Measurements from ENCODE around the gene MIOS. TPM values are rescaled to one million over a fixed set of nuclear protein-coding genes. Genes with fewer than 3 reads are reported as not detected.

The MIOS gene
- total RNA-seq, 1 donor from 2014 or later: 24.9 TPM

GRCh38 chr7:7570584-7570983 is 3.9 kb downstream of the MIOS start:
- ATAC-seq (no peak), DNase-seq (ENCODE audit: missing footprints) (no peak)
- intact Hi-C loops (cut with DNase I): no loop called here

DNA sequence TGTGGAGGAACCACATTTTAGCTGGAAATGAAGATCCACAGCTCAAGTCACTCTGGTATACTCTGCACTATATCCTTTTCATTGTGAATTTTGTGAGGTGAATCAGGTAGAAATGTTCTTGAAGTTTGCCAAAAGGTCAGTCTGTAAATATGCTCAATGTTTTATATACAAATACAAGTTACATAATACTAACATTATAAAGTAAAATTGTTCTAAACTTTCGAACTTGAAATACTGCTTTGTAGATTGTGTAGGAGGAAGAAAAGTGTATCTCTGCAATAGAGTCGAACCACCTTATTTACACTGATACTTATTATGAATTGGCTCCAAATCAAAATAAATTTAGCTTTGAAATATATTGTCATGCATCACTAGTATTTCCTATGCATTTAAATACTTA is 7.0 kb downstream of the MIOS start:
- no peak for DNase-seq (ENCODE audit: missing footprints)
- no peak for ATAC-seq
- intact Hi-C loops (cut with DNase I): no loop called here

DNA sequence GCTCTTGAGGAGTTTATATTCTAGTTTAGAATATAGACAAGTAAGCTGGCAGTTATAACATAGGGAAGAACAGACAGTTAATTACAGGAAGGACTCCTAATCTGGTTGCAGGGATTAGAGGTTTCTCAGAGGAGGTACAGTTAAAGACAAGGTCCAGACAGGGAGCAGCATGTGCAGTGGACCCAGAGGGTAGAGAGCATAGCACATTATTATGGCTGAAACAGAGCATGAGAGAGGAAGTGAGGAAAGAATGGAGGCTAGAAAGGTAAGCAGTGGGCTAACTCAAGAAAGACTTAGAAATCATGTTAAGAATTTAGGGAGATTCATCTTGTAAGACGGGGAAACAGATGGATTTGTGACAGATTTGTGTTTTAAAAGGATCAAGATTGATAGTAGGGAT is 9.7 kb downstream of the MIOS start:
- intact Hi-C loops (cut with DNase I): no loop called here
- no peak for ATAC-seq
- DNase-seq (ENCODE audit: missing footprints): no peak

- ATAC-seq (no peak), DNase-seq (ENCODE audit: missing footprints) (no peak)
- intact Hi-C loops (cut with DNase I): no loop called here
Measured at GRCh38 chr7:7577888-7578287, 11.2 kb downstream of the MIOS start.

DNA sequence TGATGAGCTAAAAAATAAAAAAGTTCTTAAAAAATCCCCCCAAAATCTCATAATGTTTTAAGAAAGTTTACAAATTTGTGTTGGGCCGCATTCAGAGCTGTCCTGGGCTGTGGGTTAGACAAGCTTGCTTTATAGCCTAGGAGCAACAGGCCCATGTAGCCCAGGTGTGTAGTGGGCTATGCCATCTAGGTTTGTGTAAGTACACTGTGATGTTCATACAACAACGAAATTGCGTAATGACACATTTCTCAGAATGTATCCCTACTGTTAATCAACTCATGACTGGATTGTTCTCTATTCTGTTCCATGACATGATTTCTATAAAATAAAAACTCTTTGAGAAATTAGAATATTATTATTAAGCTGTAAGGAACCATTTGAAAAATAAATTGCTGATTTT is 13.0 kb downstream of the MIOS start:
- no peak for DNase-seq (ENCODE audit: missing footprints)
- no peak for ATAC-seq
- intact Hi-C loops (cut with DNase I): no loop called here

- intact Hi-C loops (cut with DNase I): no loop called here
- DNase-seq (ENCODE audit: missing footprints) (no peak), ATAC-seq (no peak)
Measured at GRCh38 chr7:7581531-7582179, 15.0 kb downstream of the MIOS start.

- intact Hi-C loops (cut with DNase I): no loop called here
- no peak for DNase-seq (ENCODE audit: missing footprints)
- ATAC-seq: no peak
Measured at GRCh38 chr7:7582596-7582995, 15.9 kb downstream of the MIOS start.

DNA sequence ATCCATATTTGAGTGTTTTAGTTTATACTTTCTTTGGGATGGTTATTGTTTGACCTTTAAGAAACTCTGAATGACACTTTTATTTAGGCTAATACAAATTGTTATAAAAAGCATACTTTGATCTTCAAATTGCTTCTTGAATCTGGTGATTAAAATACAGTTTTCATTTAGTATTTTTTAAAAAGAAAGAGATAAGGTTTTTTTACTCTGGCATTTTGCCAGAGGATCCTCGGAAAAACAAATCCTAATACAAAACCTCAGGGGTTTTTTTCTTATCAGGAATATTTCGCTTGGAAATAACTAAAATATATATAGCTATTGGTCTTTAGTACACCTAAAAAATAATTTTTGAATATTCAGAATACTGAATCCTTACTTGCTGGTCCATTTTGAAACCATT is 17.0 kb downstream of the MIOS start:
- DNase-seq (ENCODE audit: missing footprints): no peak
- ATAC-seq: no peak
- intact Hi-C loops (cut with DNase I): no loop called here

DNA sequence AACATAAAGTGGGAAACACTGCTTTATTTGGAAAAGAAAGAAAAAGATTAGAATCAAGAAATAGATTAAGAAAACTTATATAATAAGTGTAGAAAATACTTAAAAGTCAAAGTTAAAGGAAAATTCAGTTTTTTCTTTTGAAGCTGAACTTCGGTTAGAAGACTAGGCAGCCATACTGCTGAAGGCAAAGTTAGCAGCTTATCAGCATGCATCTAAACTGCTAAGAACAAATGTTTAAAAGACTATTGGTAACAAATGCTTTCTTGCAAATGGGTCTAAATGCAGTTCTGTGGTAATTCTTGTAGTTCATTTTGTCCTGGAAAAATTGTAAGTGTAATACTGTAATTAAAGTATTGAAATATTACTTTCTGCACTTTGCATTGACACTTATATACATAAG is 18.0 kb downstream of the MIOS start:
- ATAC-seq (no peak), DNase-seq (ENCODE audit: missing footprints) (no peak)
- intact Hi-C loops (cut with DNase I): no loop called here

- intact Hi-C loops (cut with DNase I): no loop called here
- ATAC-seq (no peak), DNase-seq (ENCODE audit: missing footprints) (no peak)
Measured at GRCh38 chr7:7585241-7585928, 18.7 kb downstream of the MIOS start.

- DNase-seq (ENCODE audit: missing footprints) (no peak), ATAC-seq (no peak)
- intact Hi-C loops (cut with DNase I): loop anchor here (10.0 kb wide), 2 partner anchors 619 to 699 kb away; no protein-coding TSS in a partner anchor
Measured at GRCh38 chr7:7595451-7595850, 28.8 kb downstream of the MIOS start.

- ATAC-seq: no peak
- intact Hi-C loops (cut with DNase I): loop anchor here (10.0 kb wide), 2 partner anchors 619 to 699 kb away; no protein-coding TSS in a partner anchor
Measured at GRCh38 chr7:7596176-7596575, 29.5 kb downstream of the MIOS start.

DNA sequence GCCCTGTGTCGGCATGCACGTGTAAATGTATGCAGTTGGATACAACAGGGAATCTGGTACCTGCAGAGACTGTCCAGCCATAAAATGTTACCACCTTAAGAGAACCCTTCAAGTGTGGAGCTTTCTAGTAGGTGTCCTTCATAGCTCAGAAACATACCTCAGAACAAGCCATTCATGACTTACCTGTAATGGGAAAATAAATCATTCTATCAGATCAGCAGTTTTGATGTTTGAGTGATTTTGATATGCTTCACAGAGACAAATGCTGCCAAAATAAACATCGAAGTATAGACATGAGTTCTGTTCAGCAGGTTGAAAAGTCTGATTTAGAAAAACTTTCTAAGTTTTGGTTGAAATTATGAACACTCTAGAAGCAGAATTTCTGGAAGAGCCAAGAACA is 40.3 kb downstream of the MIOS start:
- DNase-seq (ENCODE audit: missing footprints): no peak
- intact Hi-C loops (cut with DNase I): no loop called here
- ATAC-seq: no peak

More at GRCh38 chr7:7596176-7596575, 29.5 kb downstream of the MIOS start:
- no peak for DNase-seq (ENCODE audit: missing footprints)

- DNase-seq (ENCODE audit: missing footprints) (no peak), ATAC-seq (no peak)
Measured at GRCh38 chr7:7609330-7609729, 42.6 kb downstream of the MIOS start.

DNA sequence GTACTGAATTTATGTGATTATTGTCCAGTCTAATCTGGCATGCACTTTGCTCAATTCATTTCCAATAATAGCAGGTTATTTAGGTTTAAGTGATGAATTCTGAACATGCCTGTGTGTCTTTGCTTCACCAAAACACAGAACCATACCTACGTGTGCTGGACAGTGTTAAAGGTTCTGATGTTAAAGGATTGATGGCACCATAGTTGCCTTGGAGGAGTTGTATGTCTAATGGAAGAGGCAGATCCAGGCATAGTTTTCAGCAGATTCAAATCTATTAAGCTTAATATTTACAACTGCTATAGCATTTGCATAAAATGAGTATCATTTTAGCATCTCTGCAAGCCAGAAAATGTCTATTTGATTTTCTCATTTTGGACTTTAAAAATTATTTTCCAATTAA is 45.8 kb downstream of the MIOS start:
- no peak for DNase-seq (ENCODE audit: missing footprints)
- intact Hi-C loops (cut with DNase I): no loop called here
- ATAC-seq: no peak

More at GRCh38 chr7:7609330-7609729, 42.6 kb downstream of the MIOS start:
- intact Hi-C loops (cut with DNase I): no loop called here

DNA sequence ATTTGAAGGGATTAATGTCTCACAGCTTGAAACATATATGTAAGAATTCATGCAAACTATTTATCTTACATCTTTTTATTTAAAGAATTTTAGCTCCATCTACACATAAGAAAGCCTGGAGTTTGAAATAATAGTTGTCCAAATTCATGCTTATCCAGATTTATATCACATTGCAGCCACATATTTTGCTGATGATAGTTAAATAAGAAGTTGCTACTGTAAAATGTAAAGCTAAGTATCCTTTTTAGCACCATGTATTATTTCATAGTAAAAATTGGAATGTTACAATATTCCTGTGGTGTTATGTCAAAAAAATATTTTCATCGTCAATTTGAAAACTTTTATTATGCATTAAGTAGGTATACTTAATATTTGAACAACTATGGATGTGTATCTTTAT is 46.5 kb downstream of the MIOS start:
- no peak for ATAC-seq
- intact Hi-C loops (cut with DNase I): no loop called here
- no peak for DNase-seq (ENCODE audit: missing footprints)

GRCh38 chr7:7614018-7614741 is 47.5 kb downstream of the MIOS start:
- DNase-seq (ENCODE audit: missing footprints): no peak
- no peak for ATAC-seq
- intact Hi-C loops (cut with DNase I): no loop called here

DNA sequence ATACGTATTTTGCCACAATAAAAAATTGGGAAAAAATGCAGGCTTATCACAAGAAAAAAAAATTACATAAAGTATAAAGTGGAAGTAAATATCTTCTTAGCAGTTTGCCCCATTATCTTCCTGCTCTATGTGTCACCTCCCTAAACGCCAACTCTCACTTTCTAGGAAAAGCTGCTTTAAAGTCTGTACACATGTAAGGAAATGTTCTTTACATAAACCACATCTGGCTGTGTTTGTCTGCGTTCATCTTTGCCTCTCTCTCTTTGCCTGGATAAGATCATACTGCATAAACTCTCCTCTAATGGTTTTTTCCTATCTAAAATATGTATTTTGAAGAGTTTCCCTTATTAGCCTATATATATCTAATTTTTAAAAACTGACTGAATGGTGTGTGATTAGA is 50.9 kb downstream of the MIOS start:
- ATAC-seq: no peak
- DNase-seq (ENCODE audit: missing footprints): no peak
- intact Hi-C loops (cut with DNase I): no loop called here

GRCh38 chr7:7618410-7618809 is 51.7 kb downstream of the MIOS start:
- intact Hi-C loops (cut with DNase I): no loop called here
- DNase-seq (ENCODE audit: missing footprints): no peak
- ATAC-seq: no peak

DNA sequence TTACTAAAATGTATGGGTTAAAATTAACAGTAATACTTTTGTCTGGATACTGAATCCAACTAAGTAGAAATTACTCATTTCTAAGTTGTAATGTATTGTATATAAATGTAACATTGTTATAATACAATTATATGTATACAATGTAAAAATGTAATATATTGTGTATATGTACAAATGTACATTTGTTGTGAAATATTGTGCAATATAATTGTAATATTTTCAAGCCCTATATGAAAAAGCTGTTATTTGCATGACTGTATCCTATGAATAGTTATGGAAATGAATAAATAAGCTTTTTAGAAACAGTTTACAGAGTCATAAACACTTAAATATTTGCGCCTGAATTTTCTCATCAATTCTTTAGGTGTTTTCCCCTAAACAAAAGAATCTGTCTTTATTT is 53.6 kb downstream of the MIOS start:
- intact Hi-C loops (cut with DNase I): no loop called here
- ATAC-seq: no peak
- no peak for DNase-seq (ENCODE audit: missing footprints)
